HepG2 (cell line): Measurements from ENCODE around the gene EGFL8. TPM values are rescaled to one million over a fixed set of nuclear protein-coding genes. Genes with fewer than 3 reads are reported as not detected.
A peak's percentile ranks its signal among the peaks of the same experiment; 100 is the strongest.

Experiments used
- ETV6 ChIP-seq: sonication (generic); formaldehyde crosslinking; conservative IDR thresholded peaks from 2 replicates; pipeline ENCODE4 v1.4.0; 2020; ENCODE audit warnings: missing genetic modification reagents
- HOXA3 ChIP-seq: sonication (generic); formaldehyde crosslinking; IDR thresholded peaks from 2 replicates; pipeline ENCODE4 v1.5.0; 2020; ENCODE audit warnings: missing genetic modification reagents
- IKZF4 ChIP-seq: sonication (generic); formaldehyde crosslinking; IDR thresholded peaks from 2 replicates; pipeline ENCODE4 v1.5.1; 2020; ENCODE audit warnings: borderline replicate concordance, mild to moderate bottlenecking, low read depth, missing genetic modification reagents; ENCODE audit errors: not compliant biosample characterization
- NR1H2 ChIP-seq: sonication (generic); formaldehyde crosslinking; IDR thresholded peaks from 2 replicates; pipeline ENCODE4 v1.8.1; 2022; ENCODE audit warnings: low read depth, missing genetic modification reagents, borderline replicate concordance
- PPARG ChIP-seq: conservative IDR thresholded peaks from 2 replicates; pipeline ENCODE4 v1.6.1; 2016; ENCODE audit warnings: missing biosample characterization, missing genetic modification reagents
- SYNCRIP ChIP-seq: fragments of 200-400 bp; formaldehyde crosslinking; IDR thresholded peaks from 2 replicates; pipeline ENCODE4 v1.6.1; 2018; ENCODE audit warnings: mild to moderate bottlenecking, low read depth, low read length; ENCODE audit not compliant: insufficient read depth
- ZFYVE20 ChIP-seq: sonication (generic); formaldehyde crosslinking; IDR thresholded peaks from 2 replicates; pipeline ENCODE4 v1.8.0; 2023; ENCODE audit warnings: low read depth, mild to moderate bottlenecking, moderate library complexity, missing genetic modification reagents, borderline replicate concordance
- ZNF253 ChIP-seq: sonication (generic); formaldehyde crosslinking; IDR thresholded peaks from 2 replicates; pipeline ENCODE4 v1.8.0; 2022; ENCODE audit warnings: mild to moderate bottlenecking, missing genetic modification reagents, borderline replicate concordance
- ZNF326 ChIP-seq: sonication (generic); formaldehyde crosslinking; IDR thresholded peaks from 2 replicates; pipeline ENCODE4 v1.4.0; 2020; ENCODE audit warnings: missing genetic modification reagents, borderline replicate concordance
- ZNF746 ChIP-seq: sonication (generic); formaldehyde crosslinking; IDR thresholded peaks from 2 replicates; pipeline ENCODE4 v1.8.0; 2022; ENCODE audit warnings: mild to moderate bottlenecking, missing genetic modification reagents
- ZNF772 ChIP-seq: sonication (generic); formaldehyde crosslinking; IDR thresholded peaks from 2 replicates; pipeline ENCODE4 v1.5.0; 2020; ENCODE audit warnings: mild to moderate bottlenecking, missing genetic modification reagents
- ZSCAN31 ChIP-seq: sonication (generic); formaldehyde crosslinking; IDR thresholded peaks from 2 replicates; pipeline ENCODE4 v1.5.0; 2020; ENCODE audit warnings: low read depth, mild to moderate bottlenecking, missing genetic modification reagents
- polyA plus RNA-seq, 8 experiments: library from polyadenylated mRNA; depleted of rRNA in 3 of 8; stranded (reverse) in 7 of 8; unstranded in 1 of 8; fragments of >200 nt; fragmentation: Illumina TruSeq in 4 of 8; extraction: Trizol in 4 of 8; gene quantifications; 2 replicates each; pipeline versions ENCODE4 v1.2.1 to v1.2.3, GENCODE V29; 2011 to 2016; ENCODE audit warnings: low read depth in 4 of 8, missing spikeins in 1 of 8, mixed read lengths in 1 of 8; ENCODE audit not compliant: insufficient read depth in 1 of 8
- total RNA-seq, 5 experiments: library from RNA; depleted of rRNA; stranded (reverse); fragments of >200 nt; fragmentation: Illumina TruSeq; extraction: Trizol; gene quantifications; 2 replicates each; pipeline ENCODE4 v1.2.3, GENCODE V29; 2016; ENCODE audit warnings: low read depth in 1 of 5
- TF ChIP-seq, protein P1 (sequence below): sonication (generic); formaldehyde crosslinking; IDR thresholded peaks from 2 replicates; pipeline ENCODE4 v1.5.1; 2020; ENCODE audit warnings: missing genetic modification reagents, mild to moderate bottlenecking, borderline replicate concordance
- TF ChIP-seq, protein P2 (sequence below): sonication (generic); formaldehyde crosslinking; IDR thresholded peaks from 2 replicates; pipeline ENCODE4 v1.8.1; 2022; ENCODE audit warnings: mild to moderate bottlenecking, missing genetic modification reagents
- TF ChIP-seq, protein P3 (sequence below): sonication (generic); formaldehyde crosslinking; IDR thresholded peaks from 2 replicates; pipeline ENCODE4 v1.5.1; 2020; ENCODE audit warnings: mild to moderate bottlenecking, moderate library complexity, missing genetic modification reagents
- TF ChIP-seq, protein P4 (sequence below): sonication (generic); formaldehyde crosslinking; IDR thresholded peaks from 2 replicates; pipeline ENCODE4 v1.8.1; 2022; ENCODE audit warnings: low read depth, mild to moderate bottlenecking, missing genetic modification reagents
- TF ChIP-seq, protein P5 (sequence below), 2 experiments: IDR thresholded peaks; 2 replicates each; pipeline ENCODE4 v1.6.1; 2011 to 2012; ENCODE audit warnings: low read length in 2 of 2, borderline replicate concordance in 1 of 2, low read depth in 1 of 2, mild to moderate bottlenecking in 1 of 2, moderate library complexity in 1 of 2

The EGFL8 gene
- total and polyA plus RNA-seq, 2 of the 13 experiments (the other 11 are each of a cell fraction or from before 2014, with no cell fraction given): 10.0 to 11.5 TPM

DNA sequence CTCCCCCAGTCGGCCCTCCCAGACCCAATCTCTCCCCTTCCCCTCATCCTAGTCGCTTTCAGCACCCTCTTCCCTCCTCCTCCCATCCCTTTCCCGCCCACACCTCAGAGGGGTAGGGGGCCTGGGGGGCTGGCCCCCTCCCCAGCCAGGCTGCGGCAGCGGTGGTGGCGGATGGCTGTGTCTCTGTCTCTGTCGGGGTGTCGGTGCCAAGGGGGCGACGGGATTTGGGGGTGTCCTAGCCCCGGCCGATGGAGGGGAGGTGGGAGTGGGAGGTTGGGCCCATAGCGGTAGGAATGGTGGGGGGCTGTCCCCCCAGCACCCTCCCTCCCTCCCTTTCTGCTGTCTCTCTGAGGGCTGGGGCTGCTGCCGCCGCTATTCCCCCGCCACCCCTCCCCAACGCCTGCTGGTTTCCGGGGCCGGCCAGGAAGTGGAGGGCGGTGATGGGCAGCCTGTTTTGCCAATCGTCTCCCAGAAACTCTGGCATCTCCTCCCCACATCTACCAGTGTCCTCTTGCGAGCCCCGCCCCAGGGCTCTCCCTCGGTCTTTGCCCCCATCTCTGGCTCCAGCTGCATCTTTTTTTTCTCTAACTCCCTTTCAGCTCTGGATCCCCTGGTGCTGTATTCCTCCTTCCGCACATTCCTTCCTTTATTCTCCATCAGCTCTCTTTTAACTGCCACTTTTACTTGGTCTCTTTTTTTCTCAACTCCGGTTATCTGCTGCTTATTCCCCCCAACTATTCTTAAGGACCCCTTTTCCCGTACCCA lies 11.5 kb downstream of the EGFL8 start, which contains the start of gene AGPAT1 (continued):
- TF ChIP-seq SYNCRIP: no peak
- no peak for TF ChIP-seq ZNF326 (CRISPR knock-in tag)
- TF ChIP-seq ZFYVE20 (CRISPR knock-in tag): no peak
- TF ChIP-seq HOXA3 (CRISPR knock-in tag): peak; percentile 63; the same call in 1 of the 2 replicates
- no peak for TF ChIP-seq IKZF4 (CRISPR knock-in tag)
- TF ChIP-seq, protein P1, sequence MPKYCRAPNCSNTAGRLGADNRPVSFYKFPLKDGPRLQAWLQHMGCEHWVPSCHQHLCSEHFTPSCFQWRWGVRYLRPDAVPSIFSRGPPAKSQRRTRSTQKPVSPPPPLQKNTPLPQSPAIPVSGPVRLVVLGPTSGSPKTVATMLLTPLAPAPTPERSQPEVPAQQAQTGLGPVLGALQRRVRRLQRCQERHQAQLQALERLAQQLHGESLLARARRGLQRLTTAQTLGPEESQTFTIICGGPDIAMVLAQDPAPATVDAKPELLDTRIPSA (CRISPR knock-in tag): no peak
- TF ChIP-seq ZSCAN31 (CRISPR knock-in tag): 0 out of 2 replicates have a peak, but pooled peaks have one; percentile 21
- no peak for TF ChIP-seq ZNF253 (CRISPR knock-in tag)
- no peak for TF ChIP-seq ETV6
- no peak for TF ChIP-seq ZNF746 (CRISPR knock-in tag)
- TF ChIP-seq NR1H2 (CRISPR knock-in tag): no peak
- TF ChIP-seq, protein P2, sequence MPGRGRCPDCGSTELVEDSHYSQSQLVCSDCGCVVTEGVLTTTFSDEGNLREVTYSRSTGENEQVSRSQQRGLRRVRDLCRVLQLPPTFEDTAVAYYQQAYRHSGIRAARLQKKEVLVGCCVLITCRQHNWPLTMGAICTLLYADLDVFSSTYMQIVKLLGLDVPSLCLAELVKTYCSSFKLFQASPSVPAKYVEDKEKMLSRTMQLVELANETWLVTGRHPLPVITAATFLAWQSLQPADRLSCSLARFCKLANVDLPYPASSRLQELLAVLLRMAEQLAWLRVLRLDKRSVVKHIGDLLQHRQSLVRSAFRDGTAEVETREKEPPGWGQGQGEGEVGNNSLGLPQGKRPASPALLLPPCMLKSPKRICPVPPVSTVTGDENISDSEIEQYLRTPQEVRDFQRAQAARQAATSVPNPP (CRISPR knock-in tag): no peak
- TF ChIP-seq, protein P3, sequence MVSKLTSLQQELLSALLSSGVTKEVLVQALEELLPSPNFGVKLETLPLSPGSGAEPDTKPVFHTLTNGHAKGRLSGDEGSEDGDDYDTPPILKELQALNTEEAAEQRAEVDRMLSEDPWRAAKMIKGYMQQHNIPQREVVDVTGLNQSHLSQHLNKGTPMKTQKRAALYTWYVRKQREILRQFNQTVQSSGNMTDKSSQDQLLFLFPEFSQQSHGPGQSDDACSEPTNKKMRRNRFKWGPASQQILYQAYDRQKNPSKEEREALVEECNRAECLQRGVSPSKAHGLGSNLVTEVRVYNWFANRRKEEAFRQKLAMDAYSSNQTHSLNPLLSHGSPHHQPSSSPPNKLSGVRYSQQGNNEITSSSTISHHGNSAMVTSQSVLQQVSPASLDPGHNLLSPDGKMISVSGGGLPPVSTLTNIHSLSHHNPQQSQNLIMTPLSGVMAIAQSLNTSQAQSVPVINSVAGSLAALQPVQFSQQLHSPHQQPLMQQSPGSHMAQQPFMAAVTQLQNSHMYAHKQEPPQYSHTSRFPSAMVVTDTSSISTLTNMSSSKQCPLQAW (CRISPR knock-in tag): no peak
- TF ChIP-seq, protein P4, sequence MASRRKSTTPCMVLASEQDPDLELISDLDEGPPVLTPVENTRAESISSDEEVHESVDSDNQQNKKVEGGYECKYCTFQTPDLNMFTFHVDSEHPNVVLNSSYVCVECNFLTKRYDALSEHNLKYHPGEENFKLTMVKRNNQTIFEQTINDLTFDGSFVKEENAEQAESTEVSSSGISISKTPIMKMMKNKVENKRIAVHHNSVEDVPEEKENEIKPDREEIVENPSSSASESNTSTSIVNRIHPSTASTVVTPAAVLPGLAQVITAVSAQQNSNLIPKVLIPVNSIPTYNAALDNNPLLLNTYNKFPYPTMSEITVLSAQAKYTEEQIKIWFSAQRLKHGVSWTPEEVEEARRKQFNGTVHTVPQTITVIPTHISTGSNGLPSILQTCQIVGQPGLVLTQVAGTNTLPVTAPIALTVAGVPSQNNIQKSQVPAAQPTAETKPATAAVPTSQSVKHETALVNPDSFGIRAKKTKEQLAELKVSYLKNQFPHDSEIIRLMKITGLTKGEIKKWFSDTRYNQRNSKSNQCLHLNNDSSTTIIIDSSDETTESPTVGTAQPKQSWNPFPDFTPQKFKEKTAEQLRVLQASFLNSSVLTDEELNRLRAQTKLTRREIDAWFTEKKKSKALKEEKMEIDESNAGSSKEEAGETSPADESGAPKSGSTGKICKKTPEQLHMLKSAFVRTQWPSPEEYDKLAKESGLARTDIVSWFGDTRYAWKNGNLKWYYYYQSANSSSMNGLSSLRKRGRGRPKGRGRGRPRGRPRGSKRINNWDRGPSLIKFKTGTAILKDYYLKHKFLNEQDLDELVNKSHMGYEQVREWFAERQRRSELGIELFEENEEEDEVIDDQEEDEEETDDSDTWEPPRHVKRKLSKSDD (CRISPR knock-in tag): no peak; the same call in 1 of the 2 replicates
- TF ChIP-seq PPARG: no peak; the same call in none of the 2 replicates
- TF ChIP-seq, protein P5, sequence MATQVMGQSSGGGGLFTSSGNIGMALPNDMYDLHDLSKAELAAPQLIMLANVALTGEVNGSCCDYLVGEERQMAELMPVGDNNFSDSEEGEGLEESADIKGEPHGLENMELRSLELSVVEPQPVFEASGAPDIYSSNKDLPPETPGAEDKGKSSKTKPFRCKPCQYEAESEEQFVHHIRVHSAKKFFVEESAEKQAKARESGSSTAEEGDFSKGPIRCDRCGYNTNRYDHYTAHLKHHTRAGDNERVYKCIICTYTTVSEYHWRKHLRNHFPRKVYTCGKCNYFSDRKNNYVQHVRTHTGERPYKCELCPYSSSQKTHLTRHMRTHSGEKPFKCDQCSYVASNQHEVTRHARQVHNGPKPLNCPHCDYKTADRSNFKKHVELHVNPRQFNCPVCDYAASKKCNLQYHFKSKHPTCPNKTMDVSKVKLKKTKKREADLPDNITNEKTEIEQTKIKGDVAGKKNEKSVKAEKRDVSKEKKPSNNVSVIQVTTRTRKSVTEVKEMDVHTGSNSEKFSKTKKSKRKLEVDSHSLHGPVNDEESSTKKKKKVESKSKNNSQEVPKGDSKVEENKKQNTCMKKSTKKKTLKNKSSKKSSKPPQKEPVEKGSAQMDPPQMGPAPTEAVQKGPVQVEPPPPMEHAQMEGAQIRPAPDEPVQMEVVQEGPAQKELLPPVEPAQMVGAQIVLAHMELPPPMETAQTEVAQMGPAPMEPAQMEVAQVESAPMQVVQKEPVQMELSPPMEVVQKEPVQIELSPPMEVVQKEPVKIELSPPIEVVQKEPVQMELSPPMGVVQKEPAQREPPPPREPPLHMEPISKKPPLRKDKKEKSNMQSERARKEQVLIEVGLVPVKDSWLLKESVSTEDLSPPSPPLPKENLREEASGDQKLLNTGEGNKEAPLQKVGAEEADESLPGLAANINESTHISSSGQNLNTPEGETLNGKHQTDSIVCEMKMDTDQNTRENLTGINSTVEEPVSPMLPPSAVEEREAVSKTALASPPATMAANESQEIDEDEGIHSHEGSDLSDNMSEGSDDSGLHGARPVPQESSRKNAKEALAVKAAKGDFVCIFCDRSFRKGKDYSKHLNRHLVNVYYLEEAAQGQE (IDR thresholded peaks at IDR 0.05; ENCODE audit: borderline replicate concordance in 1 of 2, low read depth in 1 of 2, low read length in 2 of 2): 0 out of 4 replicates have a peak, but pooled peaks of 1 of the 2 experiments have one; percentile 47
- TF ChIP-seq ZNF772 (CRISPR knock-in tag): no peak
